Stromal cell of bone marrow (primary cell): ENCODE results near the gene FAM13C.
"Not testable (repeated sequence)": the region's sequence is repeated elsewhere in the genome, so short reads cannot be mapped to it uniquely, and the experiment has no call there.

Source experiments
- DNase-seq: peaks from one replicate; pipeline ENCODE4 v3.0.0-alpha.2; 2012; ENCODE audit warnings: low read depth

The FAM13C gene

GRCh38 chr10:59229441-59229840 is 132.9 kb downstream of the FAM13C start:
- DNase-seq = peak; percentile 37

- no peak for DNase-seq
These were observed 135.1 kb downstream of the FAM13C start for GRCh38 chr10:59227136-59227673.

GRCh38 chr10:59225211-59225610 is 137.1 kb downstream of the FAM13C start:
- DNase-seq = no peak

GRCh38 chr10:59223597-59223996 is 138.8 kb downstream of the FAM13C start:
- not testable (repeated sequence) for DNase-seq

- DNase-seq = no peak
These were observed 139.6 kb downstream of the FAM13C start for GRCh38 chr10:59222788-59223187.

- no peak for DNase-seq
These were observed 146.0 kb downstream of the FAM13C start for GRCh38 chr10:59216178-59216869.

- DNase-seq = no peak
These were observed 148.2 kb downstream of the FAM13C start for GRCh38 chr10:59214160-59214559.

- no peak for DNase-seq
These were observed 150.0 kb downstream of the FAM13C start for GRCh38 chr10:59212301-59212798.

- no peak for DNase-seq
These were observed 156.1 kb downstream of the FAM13C start for GRCh38 chr10:59206204-59206720.
